ENCODE measurements around the gene CST2. TPM values are rescaled to one million over a fixed set of nuclear protein-coding genes. Genes with fewer than 3 reads are reported as not detected.
"Not testable (repeated sequence)": the region's sequence is repeated elsewhere in the genome, so short reads cannot be mapped to it uniquely, and the experiment has no call there.

The CST2 gene
- total RNA-seq, 1 donor from 2014 or later, result 1.5 TPM

GRCh38 chr20:23782366-23782983, 44.1 kb downstream of the CST2 start:
- TF ChIP-seq CTCF (IDR thresholded peaks at IDR 0.05; ENCODE audit: unreplicated experiment), result peak; percentile 63
- DNase-seq (ENCODE audit: low spot score in 2 of 2, unreplicated experiment in 2 of 2), result no peak
- no peak overlapping the region for H3K4me3 Mint-ChIP-seq
- no peaks in the 10 kb centered on the region for H3K9me3 Mint-ChIP-seq
- H3K27me3 Mint-ChIP-seq (ENCODE audit: low read depth), result peaks cover 15% of the 10 kb centered on the region
- H3K36me3 Mint-ChIP-seq, result no peaks in the 10 kb centered on the region
- H3K27ac Mint-ChIP-seq, result no peak overlapping the region
- no peaks in the 10 kb centered on the region for H3K4me1 Mint-ChIP-seq

GRCh38 chr20:23778676-23779075, 47.9 kb downstream of the CST2 start:
- H3K27ac Mint-ChIP-seq; DNase-seq (ENCODE audit: low spot score in 2 of 2, unreplicated experiment in 2 of 2); H3K9me3 Mint-ChIP-seq; H3K4me1 Mint-ChIP-seq; H3K4me3 Mint-ChIP-seq; H3K36me3 Mint-ChIP-seq: not testable (repeated sequence)
- peaks cover 24% of the 10 kb centered on the region for H3K27me3 Mint-ChIP-seq (ENCODE audit: low read depth)

- not testable (repeated sequence) for DNase-seq (ENCODE audit: low spot score in 2 of 2, unreplicated experiment in 2 of 2); H3K27ac Mint-ChIP-seq; H3K36me3 Mint-ChIP-seq; H3K4me3 Mint-ChIP-seq; H3K4me1 Mint-ChIP-seq; H3K9me3 Mint-ChIP-seq
- peaks cover 32% of the 10 kb centered on the region for H3K27me3 Mint-ChIP-seq (ENCODE audit: low read depth)
Measured at GRCh38 chr20:23777380-23777779, 49.1 kb downstream of the CST2 start.

- Mint-ChIP-seq H3K4me1 (no peaks in the 10 kb centered on the region), H3K9me3 (no peaks in the 10 kb centered on the region), H3K27me3 (ENCODE audit: low read depth) (peaks cover 41% of the 10 kb centered on the region), H3K36me3 (no peaks in the 10 kb centered on the region), H3K27ac (no peak overlapping the region), H3K4me3 (no peak overlapping the region)
- DNase-seq (ENCODE audit: low spot score in 2 of 2, unreplicated experiment in 2 of 2), result no peak
- no peak for TF ChIP-seq CTCF (IDR thresholded peaks at IDR 0.05; ENCODE audit: unreplicated experiment)
Measured at GRCh38 chr20:23776067-23776771, 50.3 kb downstream of the CST2 start.

- Mint-ChIP-seq H3K9me3 (no peaks in the 10 kb centered on the region), H3K36me3 (no peaks in the 10 kb centered on the region), H3K27ac (no peak overlapping the region), H3K4me1 (no peaks in the 10 kb centered on the region), H3K4me3 (no peak overlapping the region), H3K27me3 (ENCODE audit: low read depth) (peaks cover 54% of the 10 kb centered on the region)
- TF ChIP-seq CTCF (IDR thresholded peaks at IDR 0.05; ENCODE audit: unreplicated experiment), result no peak
- no peak for DNase-seq (ENCODE audit: low spot score in 2 of 2, unreplicated experiment in 2 of 2)
Measured at GRCh38 chr20:23774081-23774480, 52.4 kb downstream of the CST2 start.

Other genes with a start within 250 kb of the CST2 start
- gene CST9, start 220.8 kb downstream of the CST2 start, total RNA-seq, result not detected in 3 replicates
- gene CST3, start 188.8 kb downstream of the CST2 start, total RNA-seq, result 127 to 138 TPM (median 130 TPM) in 3 replicates
- gene CST4, start 137.7 kb downstream of the CST2 start, total RNA-seq, result not detected in 3 replicates
- not detected in 3 replicates for gene CST1, start 75.8 kb downstream of the CST2 start, total RNA-seq
- not detected in 3 replicates for gene CST5, start 53.0 kb upstream of the CST2 start, total RNA-seq
- not detected in 3 replicates for gene GGTLC1, start 162.1 kb upstream of the CST2 start, total RNA-seq

Data from mesothelial cell of epicardium (in vitro differentiated cells).